Stimulated activated CD8-positive, alpha-beta memory T cell treated with anti-CD3 and anti-CD28 coated beads, Interleukin-12 subunit alpha, Interleukin-12 subunit beta, amount 100 ng/mL, for 24 hours (primary cell): Measurements from ENCODE around the gene SRMS.
"Not testable (repeated sequence)": the region's sequence is repeated elsewhere in the genome, so short reads cannot be mapped to it uniquely, and the experiment has no call there.

Experiments
- DNase-seq: peaks from one replicate; pipeline ENCODE4 v3.0.0-alpha.2; 2020; ENCODE audit errors: extremely low read depth

The SRMS gene

DNA sequence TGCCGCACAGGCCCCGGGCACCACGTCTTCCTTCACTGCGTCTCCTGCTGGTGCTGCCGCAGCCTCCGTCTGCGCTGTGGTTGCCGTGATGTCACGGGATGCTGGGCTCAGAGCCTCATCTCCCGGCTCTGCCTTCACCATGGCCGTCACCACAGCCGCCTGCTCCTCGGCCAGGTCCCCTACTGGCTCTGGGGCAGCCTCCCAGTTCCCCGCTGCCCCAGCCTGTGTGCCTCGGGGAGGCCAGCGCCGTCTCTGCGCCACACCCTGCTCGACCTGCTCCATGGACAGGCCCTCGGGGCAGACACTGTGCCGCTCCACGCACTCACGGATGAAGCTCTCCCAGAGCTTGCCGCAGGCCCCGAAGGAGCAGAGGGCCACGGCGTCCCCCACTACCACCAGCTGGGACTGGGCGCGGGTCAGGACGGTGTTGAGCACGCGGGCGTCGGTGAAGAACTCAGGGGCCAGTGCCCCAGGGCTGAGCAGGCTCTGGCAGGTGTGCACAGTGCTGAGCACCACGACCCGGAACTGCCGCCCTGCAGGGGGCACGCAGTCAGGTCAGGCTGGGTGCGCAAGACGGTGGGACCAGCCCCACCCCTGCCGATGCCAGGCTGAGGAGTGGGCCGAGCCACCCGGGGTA, 18.3 kb upstream of the SRMS start:
- no peak for DNase-seq

DNA sequence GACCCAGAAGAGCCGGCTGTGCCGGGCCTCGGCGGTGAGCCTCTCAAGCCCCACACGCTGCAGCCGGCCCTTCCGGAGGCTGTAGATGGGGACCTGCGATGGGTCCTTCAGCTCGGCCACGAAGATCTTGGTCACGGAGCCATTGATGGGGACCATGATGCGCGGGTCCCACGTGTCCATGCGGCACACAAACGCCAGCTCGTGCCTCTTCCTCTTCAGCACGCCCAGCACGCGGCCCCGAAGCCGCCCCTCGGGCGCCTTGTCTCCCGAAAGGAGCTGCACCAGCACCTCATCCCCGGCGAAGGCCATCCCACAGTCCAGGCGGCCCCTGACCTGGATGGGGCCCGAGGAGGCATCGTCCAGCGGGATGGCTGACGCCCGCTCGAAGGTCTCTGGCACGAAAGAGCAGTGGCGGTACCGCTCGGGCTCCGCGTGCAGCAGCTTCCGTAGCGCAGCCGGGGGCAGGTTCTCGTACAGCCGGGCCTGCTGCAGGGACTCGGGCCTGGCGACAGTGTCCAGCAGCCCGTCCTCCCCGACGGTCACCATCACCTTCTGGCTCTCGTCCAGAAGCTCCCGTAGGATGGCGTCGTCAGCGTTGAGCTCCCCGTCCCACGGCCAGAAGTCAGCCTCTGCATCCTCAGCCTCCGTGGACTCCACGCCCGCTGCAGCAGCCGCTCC, 17.6 kb upstream of the SRMS start:
- no peak for DNase-seq

DNA sequence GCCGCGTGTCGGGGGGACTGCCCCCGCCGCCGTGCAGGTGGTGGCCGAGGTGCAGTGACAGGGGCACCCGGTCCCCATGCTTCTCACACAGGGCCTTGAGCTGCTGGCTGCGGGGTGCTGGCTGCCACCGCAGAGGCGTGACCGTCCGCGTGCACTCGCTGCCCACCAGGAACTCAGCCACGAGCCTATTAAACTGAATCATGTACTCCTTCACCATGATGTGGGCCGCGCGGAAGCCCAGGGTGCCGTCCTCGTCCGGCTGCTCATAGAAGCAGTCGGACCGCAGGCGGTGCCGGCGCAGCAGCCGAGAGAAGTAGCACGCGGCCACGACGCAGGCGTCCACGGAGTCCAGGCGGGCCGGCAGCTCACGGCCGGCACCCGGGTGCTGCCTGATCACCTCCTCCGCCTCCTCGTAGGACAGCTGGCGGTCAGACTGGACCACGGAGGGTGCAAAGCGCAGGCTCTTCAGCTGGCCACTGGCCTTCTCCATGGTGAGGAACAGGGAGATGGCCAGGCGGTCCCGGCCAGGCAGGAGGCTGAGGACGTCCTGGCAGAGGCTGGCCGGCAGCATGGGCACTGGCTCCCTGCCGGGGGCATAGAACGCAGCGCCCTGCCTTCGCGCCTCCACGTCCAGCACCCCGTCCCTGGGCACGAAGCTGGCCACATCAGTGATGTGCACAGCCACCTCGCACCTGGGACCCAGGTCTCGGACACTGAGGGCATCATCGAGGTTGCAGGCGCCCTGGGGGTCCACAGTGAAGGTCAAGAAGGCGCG, 16.7 kb upstream of the SRMS start:
- DNase-seq = no peak

DNA sequence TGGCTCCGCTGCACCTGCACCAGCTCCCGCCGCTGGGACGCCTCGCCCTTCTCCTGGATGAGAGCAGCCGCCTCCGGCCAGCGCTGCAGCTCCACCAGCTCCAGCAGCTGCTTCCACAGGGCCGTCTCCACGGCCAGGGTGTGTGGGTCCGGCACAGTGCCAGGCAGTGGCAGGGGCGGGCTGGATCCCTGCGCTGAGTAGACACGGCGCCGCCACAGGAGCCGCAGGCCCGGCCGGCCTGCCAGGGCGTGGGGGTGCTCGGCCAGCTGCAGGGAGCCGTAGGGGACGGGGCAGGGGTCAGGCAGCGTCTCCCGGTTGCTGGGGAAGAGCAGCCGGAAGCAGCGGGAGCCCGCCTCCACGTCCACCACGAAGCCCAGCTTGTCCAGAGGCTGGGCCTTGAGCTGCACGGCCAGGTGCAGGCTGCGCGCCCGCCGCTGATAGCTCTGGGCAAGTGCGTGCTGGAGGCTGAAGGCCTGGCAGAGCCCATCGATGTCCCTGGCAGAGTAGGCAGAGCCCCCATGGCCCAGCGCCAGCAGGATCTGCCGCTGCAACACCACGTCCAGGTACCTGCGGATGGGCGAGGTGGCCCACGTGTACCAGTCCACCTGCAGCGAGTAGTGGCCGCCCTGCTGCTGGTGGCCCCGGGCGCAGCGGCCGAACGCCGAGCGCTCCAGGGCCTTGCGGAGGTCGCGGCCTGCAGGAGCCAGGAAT, 15.8 kb upstream of the SRMS start:
- DNase-seq = no peak

DNA sequence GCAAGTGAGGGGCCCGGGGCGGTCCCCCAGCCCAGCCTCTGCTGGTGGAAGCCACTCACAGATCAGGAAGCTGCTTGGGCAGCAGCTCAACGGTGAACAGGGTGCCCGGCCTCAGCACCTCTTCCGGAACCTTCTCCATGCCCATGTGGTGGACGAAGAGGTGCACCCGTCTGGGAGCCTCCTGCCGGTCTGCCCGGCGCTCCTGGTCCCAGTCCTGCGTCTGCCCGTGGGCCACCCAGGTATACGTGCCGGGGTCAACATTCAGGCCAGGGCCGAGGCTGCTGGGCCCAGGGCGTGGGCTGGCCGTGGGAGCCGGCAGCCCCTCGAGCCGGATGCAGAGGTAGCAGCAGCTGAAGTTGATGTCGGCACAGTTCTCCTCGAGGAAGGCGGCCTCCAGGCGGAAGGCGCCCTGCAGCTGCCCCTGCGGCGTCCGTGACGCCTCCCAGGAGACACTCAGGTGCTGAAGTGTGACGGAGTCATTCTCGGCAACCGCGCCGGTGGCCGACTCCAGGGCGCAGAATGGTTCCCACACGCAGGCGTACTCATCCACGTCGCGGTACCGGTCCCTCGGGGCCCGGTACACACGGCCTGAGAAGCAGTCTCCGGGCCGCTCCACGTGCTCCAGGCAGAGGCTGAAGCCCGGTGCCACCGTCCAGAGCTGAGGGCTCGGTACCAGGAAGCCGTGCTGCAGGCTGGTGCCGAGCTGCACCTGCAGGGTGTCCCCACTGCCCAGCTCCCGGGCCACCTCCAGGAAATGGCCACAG, 15.1 kb upstream of the SRMS start:
- DNase-seq = no peak

DNA sequence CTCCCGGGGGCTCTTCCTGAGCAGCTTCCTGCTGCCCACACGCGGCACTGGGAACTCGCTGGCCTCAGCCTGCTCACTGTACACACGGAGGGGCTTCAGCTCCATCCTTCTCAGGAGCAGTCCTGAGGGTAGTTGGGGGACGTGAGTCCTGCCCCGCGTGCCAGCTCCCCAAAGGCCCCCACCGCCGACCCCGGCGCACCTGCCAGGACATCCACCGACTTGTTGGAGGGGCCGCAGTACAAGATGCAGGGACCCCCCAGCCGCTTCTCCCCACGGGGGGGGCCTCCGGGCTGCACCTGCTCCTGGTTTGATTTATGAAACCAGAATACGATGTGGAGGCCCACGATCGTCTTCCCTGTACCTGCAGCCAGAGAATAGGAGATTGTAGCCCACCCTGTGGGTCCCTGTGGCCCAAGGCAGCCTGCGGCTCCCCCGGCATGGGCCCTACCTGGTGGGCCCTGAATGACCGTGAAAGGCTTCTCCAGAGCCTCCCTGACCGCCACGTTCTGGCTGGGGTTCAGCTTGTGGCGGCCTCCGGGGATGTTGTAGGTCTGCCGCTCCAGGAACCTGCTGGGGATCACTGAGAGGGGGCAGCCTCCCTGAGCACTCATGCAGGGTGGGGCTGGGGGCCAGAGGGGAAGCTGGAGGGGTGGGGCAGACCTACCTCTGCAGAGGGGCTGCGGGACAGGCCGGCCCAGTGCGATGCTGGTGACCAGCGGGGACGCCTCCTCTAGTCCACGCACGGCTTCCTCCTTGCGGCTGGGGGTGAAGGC, 14.3 kb upstream of the SRMS start:
- DNase-seq = no peak

DNA sequence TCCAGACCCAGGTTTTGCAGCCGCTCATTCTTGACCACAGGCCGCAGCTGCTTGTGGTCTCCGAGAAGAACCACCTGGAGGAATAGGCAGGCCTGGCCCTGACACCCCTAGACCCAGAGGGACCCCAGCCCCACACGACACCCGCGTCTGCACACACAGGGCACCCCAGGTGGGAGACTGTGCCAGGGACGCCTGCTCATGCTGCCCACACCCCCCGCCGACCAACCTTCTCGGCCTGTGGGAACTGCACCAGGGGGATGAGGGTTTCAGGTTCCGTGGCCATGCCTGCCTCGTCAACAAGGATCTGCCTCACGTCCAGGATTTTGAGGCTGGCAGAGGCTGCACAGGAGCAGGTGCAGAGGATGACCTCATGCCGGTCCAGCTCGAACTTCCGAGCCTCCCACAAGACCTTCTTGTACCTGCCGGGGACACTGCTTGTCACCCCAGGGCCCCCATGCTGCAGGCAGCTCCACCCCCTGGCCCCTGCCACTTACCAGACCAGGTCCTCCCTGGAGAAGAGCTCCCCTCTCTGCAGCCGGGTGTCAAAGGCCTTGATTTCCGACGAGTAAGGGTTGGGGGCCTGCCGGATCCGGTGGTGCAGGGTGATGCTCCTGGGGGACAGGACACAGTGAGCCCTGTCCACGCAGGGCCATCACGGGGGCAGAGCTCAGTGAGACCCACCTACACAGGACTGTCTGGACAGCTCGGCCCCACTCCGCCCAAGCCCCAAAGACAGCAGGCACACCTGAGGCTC, 13.5 kb upstream of the SRMS start:
- DNase-seq = no peak

DNA sequence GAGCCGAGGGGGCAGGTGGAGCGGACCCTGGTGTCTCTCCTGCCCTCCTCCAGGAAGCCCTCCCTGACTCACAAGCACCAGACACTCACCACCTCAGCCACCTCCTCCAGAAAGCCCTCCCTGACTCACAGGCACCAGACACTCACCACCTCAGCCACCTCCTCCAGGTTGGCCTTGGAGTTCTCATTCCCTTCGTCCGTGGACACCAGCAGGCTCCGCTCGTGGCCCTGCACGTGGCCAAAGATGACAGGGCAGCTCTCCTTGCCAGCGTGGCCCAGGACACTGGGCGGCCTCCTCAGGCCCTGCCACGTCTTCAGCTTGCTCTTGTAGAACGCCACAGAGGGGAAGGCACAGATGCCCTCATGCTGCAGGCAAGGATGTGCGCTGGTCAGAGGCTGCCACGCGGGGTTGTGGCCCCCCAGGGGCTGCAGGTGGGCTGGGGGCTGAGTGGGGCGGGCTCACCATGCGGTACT, 12.8 kb upstream of the SRMS start:
- DNase-seq = no peak

DNA sequence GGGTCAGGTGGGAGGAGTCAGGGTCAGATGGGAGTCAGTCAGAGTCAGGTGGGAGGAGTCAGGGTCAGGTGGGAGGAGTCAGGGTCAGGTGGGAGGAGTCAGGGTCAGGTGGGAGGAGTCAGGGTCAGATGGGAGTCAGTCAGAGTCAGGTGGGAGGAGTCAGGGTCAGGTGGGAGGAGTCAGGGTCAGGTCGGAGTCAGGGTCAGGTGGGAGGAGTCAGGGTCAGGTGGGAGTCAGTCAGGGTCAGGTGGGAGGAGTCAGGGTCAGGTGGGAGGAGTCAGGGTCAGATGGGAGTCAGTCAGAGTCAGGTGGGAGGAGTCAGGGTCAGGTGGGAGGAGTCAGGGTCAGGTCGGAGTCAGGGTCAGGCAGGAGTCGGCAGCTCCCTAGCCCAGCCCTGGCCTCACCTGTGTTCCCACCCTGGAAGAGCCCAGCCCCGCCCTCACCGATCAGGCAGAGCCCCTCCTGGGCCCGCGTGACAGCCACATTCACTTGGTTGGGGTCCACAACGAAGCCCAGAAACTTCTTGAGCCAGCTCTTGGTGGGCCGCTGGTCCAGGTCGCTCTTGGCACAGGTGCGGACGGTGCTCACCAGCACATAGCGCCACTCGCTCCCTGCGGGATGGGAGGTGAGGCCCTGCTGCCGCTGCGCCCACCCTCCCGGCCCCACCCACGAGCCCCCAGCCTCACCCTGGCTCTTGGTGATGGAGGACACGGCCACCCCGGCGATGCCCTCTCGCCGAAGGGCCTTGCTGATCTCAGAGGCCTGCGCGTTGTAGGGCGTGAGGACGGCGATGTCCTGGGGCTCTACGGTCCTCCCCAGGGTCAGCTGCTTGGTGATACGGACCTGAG, 12.2 kb upstream of the SRMS start:
- not testable (repeated sequence) for DNase-seq

DNA sequence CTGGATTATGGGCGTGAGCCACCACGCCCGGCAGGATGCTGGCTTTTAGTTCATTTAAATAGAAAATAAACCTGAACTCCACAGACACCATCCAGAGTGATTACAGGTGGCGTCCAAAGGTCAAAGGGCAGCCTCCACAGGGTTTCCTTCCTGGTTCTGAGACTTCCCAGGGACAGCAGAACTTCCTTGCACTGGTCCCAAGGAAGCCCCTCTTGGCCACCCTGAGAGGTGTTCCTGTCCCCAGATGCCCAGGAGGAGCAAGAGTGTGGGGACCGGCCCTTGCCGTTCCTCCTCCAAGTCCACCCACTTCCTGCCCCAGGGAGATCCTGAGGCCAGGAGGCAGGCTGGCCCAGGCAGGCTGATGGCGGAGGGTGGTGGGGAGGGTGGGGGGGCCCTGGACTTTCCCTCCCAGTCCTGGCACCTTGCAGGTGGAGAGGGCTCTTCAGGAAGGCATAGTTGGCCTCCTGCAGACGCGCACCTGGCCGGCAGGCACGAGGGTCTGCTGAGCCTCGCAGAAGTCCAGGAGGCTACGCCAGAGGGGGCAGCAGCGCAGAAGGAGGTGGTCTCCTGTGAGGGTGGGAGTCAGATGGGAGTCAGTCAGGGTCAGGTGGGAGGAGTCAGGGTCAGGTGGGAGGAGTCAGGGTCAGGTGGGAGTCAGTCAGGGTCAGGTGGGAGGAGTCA, 11.4 kb upstream of the SRMS start:
- no peak for DNase-seq

DNA sequence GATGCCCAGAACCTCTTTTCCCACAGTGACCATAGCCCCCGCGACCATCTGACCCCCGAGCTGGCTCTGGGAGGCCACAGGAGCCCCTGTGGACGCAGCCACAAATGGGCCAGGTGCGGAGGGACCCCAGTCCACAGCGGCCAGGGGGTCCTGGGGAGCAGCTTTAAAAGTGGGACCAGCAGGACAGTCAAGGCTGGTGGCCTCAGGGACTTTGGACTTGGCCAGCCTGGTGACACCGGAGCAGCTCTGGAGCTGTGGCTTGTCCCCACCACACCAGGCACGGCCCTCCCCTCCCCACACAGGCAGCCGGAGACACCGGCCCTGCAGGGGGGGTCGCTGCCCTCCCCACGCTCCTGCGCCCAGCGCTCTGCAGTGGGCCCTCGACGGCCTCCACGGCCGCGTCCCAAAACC, 9.9 kb upstream of the SRMS start:
- DNase-seq = no peak

DNA sequence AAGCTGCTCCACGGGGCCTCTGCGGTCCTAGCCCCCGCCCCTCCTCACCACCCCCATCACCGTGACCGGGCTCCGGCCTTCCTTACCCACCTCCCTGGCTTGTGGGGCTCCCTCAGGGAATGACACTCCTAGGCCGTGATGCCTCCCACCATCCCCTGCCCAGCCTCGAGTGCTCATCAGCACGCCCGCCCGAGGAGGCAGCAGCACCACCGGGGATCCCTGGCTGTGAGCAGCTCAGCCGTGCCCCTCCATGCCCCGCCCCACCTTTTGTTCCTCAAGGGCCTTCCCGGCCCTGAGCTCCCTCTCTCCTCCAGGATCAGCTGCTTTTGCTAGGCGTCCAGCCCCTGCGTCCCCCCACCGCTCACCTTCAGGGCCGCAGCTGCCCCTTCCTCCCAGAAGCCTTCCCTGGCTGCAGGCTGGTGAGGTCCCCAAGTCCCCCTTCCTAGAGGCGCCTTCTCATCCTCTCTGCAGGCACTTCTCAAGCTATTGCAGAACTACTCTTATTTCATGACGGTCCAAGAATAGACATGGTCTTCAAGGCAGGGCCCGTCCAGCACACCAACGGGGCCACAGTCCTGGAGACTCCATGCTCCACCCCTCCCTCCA, 9.4 kb upstream of the SRMS start:
- DNase-seq = no peak

DNA sequence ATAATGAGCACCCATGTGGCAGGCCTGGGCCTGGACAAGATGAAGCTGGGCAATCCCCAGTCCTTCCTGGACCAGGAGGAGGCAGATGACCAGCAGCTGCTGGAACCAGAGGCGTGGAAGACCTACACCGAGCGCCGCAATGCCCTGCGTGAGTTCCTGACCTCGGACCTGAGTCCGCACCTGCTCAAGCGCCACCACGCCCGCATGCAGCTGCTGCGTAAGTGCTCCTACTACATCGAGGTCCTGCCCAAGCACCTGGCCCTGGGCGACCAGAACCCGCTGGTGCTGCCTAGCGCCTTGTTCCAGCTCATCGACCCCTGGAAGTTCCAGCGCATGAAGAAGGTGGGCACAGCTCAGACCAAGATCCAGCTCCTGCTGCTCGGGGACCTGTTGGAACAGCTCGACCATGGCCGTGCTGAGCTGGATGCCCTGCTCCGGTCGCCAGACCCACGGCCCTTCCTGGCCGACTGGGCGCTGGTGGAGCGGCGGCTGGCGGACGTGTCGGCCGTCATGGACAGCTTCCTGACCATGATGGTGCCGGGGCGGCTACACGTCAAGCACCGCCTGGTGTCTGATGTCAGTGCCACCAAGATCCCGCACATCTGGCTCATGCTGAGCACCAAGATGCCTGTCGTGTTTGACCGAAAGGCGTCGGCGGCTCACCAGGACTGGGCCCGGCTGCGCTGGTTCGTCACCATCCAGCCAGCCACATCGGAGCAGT, 8.3 kb upstream of the SRMS start:
- DNase-seq = no peak

DNA sequence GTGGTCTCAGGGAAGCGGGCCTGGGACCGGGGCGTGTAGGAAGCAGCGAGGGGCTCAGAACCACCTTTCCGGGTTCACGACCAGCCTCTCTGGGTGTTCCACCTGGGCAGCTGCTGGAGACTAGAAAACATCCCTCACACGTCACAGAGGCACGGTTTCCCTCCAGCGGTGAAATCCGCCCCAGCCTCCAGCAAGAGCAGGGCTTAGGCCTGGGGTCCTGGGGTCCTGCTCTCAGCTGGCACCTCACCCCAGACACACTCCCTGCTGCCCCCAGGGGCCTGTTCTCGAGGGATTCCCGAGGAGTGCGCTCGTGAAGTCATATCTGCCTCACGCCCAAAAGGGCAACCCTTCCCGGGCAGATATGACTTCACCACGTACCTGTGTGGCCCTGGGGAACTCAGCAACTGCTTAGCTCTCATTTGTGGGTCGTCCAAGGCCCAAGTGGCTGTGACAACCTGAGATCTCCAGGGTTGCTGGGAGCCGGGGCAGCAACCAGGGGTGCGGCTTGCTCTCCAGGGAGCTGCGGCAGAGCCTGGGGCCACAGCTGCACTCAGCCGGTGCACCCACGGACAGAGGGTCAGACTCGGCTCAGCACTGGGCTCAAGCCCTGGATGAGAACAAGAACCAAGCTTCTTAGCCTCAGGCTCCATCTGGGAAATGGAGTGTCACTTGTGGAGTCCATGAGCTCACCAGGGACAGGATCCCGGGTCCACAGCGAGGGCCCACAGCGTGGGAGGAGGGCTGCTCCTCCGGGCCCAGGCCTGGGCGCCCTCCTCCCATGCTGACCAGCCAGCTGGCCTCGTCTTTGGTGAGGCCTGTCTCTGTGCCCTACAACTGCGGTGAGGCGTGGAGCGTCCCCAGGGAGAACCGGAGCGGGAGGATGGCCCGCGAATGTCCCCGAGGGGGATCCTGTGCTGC, 7.1 kb upstream of the SRMS start:
- no peak for DNase-seq

DNA sequence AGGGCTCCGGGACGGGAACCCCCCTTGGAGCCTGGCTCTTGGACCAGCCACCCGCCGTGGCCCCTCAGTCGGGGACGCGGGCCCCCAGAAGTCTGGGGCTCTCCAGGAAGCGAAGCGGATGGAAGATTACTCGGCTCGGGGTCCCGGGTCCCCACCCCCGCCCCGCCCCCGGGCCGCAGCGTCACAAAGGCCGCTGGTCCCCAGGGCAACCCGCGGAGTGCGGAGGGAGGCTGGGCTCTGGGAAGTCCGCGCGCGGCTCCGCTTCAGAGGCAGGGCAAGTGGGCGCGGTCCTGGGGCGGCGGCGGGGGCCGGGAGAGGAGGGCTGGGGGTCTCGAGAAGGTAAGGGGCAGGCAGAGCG, 6.4 kb upstream of the SRMS start, which contains the start of gene FNDC11:
TSS of gene FNDC11 (plus strand) at position 227 of the 358 bp plus-strand sequence. CDS start 1,505 bp downstream, outside the sequence.
- no peak for DNase-seq

DNA sequence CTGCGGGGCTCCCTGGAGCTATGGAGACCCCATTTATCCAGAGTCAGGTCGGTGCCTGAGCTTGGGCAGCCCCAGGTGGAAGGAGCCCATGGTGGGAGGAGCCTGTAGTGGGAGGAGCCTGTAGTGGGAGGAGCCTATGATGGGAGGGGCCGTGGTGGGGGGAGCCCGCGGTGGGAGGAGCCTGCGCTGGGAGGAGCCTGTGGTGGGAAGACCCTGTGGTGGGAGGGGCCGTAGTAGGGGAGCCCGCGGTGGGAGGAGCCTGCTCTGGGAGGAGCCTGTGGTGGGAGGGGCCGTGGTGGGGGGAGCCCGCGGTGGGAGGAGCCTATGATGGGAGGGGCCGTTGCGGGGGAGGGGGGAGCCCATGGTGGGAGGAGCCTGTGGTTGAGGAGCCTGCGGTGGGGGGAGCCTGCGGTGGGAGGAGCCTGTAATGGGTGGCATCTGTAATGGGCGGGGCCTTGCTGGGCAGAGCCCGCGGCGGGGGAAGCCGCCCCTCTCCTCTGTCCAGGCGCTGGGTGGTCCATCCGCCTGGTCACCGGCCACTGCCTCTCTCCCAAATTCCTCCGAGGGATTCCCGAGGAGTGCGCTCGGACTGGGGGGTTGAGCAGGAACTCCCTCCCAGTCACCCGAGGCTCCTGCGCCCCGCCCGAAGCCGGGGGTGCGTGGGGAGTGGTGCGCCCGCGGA, 5.8 kb upstream of the SRMS start:
- peak; percentile 58 for DNase-seq
